Measurements from ENCODE around the gene DCAF7. TPM values are rescaled to one million over a fixed set of nuclear protein-coding genes. Genes with fewer than 3 reads are reported as not detected.

The DCAF7 gene
- total and polyA plus RNA-seq, 7 experiments from 2014 or later, result 26.0 to 128 (median 70.0) TPM

- Mint-ChIP-seq H3K27ac (peak overlapping the region; percentile 66 to 98 (median 93)), H3K4me3 (peak overlapping the region in 9 of 10 donors; percentile 34 to 74 (median 56)), H3K36me3 (peaks cover 11 to 41% (median 13%) of the 10 kb centered on the region in 5 donors), H3K27me3 (no peaks in the 10 kb centered on the region), H3K4me1 (peaks cover 27 to 32% (median 30%) of the 10 kb centered on the region in 7 donors), H3K9me3 (no peaks in the 10 kb centered on the region)
- DNase-seq (peak in 5 of 9 donors; percentile 32 to 71 (median 49)), ATAC-seq (no peak)
- peak overlapping the region; percentile 52 for H3K27ac ChIP-seq (ENCODE audit: low read depth, low read length)
- intact Hi-C loops (cut with micrococcal nuclease), result loop anchor here (5.0 to 10.0 kb wide), 3 partner anchors 87 to 235 kb away; partner anchors contain the start of genes CYB561 (in 1 of the 2) and SMARCD2 (in 1 of the 2)
- no peaks in the 10 kb centered on the region for H3K27me3 ChIP-seq (ENCODE audit: control insufficient read depth in 2 of 2, insufficient read depth in 2 of 2, low read length in 2 of 2)
- H3K36me3 ChIP-seq (ENCODE audit: control insufficient read depth in 2 of 3, insufficient read depth in 3 of 3, low read length in 3 of 3), result peaks cover 0 to 42% (median 18%) of the 10 kb centered on the region in 3 experiments
- H3K9me3 ChIP-seq (ENCODE audit: control insufficient read depth in 2 of 3, low read length in 3 of 3), result no peaks in the 10 kb centered on the region
- H3K4me1 ChIP-seq (ENCODE audit: control insufficient read depth in 2 of 2, insufficient read depth in 2 of 2, low read length in 2 of 2), result peaks cover 25 to 28% of the 10 kb centered on the region in 2 donors
- ChIA-PET POLR2A (interaction anchor here (0.6 to 2.8 kb wide), 2 partner anchors 12 to 145 kb away, joined by 3 to 23 read pairs; partner anchors contain the start of gene MAP3K3), CTCF (interaction anchor here (1.0 to 7.5 kb wide), 3 partner anchors 184 to 410 kb away, joined by 3 to 112 read pairs (median 3); partner anchors contain the start of gene ICAM2)
- H3K4me3 ChIP-seq (ENCODE audit: low read length), result no peak overlapping the region
Measured at GRCh38 chr17:63609816-63610573, 59.7 kb downstream of the DCAF7 start.

- Mint-ChIP-seq H3K4me1 (peaks cover 25 to 30% (median 29%) of the 10 kb centered on the region in 7 donors), H3K4me3 (peak overlapping the region in 8 of 10 donors; percentile 14 to 74 (median 58)), H3K9me3 (no peaks in the 10 kb centered on the region), H3K27ac (peak overlapping the region; percentile 85 to 98 (median 93)), H3K36me3 (peaks cover 6 to 35% (median 8%) of the 10 kb centered on the region in 5 donors), H3K27me3 (no peaks in the 10 kb centered on the region)
- Histone ChIP-seq H3K27ac (ENCODE audit: low read depth, low read length) (peak overlapping the region; percentile 52), H3K36me3 (ENCODE audit: control insufficient read depth in 2 of 3, insufficient read depth in 3 of 3, low read length in 3 of 3) (peaks cover 0 to 33% (median 12%) of the 10 kb centered on the region in 3 experiments), H3K27me3 (ENCODE audit: control insufficient read depth in 2 of 2, insufficient read depth in 2 of 2, low read length in 2 of 2) (no peaks in the 10 kb centered on the region), H3K4me1 (ENCODE audit: control insufficient read depth in 2 of 2, insufficient read depth in 2 of 2, low read length in 2 of 2) (peaks cover 25 to 28% of the 10 kb centered on the region in 2 donors), H3K9me3 (ENCODE audit: control insufficient read depth in 2 of 3, low read length in 3 of 3) (no peaks in the 10 kb centered on the region), H3K4me3 (ENCODE audit: low read length) (peak overlapping the region; percentile 15)
- ChIA-PET POLR2A (interaction anchor here (0.6 to 2.8 kb wide), 6 partner anchors 8 to 186 kb away, joined by 3 to 23 read pairs (median 8); partner anchors contain the start of genes MAP3K3 and TACO1), CTCF (interaction anchor here (1.0 to 7.5 kb wide), 7 partner anchors 11 to 410 kb away, joined by 3 to 112 read pairs (median 3); partner anchors contain the start of genes ICAM2 and MAP3K3)
- ATAC-seq (no peak), DNase-seq (no peak)
- intact Hi-C loops (cut with micrococcal nuclease), result loop anchor here (5.0 kb wide), 2 partner anchors 86 to 164 kb away; partner anchors contain the start of gene CYB561 (in 1 of the 2)
Measured at GRCh38 chr17:63610854-63611253, 60.6 kb downstream of the DCAF7 start.

- intact Hi-C loops (cut with micrococcal nuclease), result loop anchor here (5.0 kb wide), 2 partner anchors 86 to 164 kb away; partner anchors contain the start of gene CYB561 (in 1 of the 2)
- Histone ChIP-seq H3K4me1 (ENCODE audit: control insufficient read depth in 2 of 2, insufficient read depth in 2 of 2, low read length in 2 of 2) (peaks cover 25 to 28% of the 10 kb centered on the region in 2 donors), H3K27me3 (ENCODE audit: control insufficient read depth in 2 of 2, insufficient read depth in 2 of 2, low read length in 2 of 2) (no peaks in the 10 kb centered on the region), H3K36me3 (ENCODE audit: control insufficient read depth in 2 of 3, insufficient read depth in 3 of 3, low read length in 3 of 3) (peaks cover 0 to 28% (median 9%) of the 10 kb centered on the region in 3 experiments), H3K9me3 (ENCODE audit: control insufficient read depth in 2 of 3, low read length in 3 of 3) (no peaks in the 10 kb centered on the region), H3K4me3 (ENCODE audit: low read length) (no peak overlapping the region), H3K27ac (ENCODE audit: low read depth, low read length) (peak overlapping the region; percentile 52)
- H3K4me3 Mint-ChIP-seq, result peak overlapping the region in 9 of 10 donors; percentile 10 to 74 (median 58)
- peak; percentile 47 for ATAC-seq
- DNase-seq, result peak in 5 of 9 donors; percentile 3 to 57 (median 25)
- H3K9me3 Mint-ChIP-seq, result no peaks in the 10 kb centered on the region
- ChIA-PET CTCF (interaction anchor here (0.6 to 7.5 kb wide), 16 partner anchors 9 to 224 kb away, joined by 3 to 112 read pairs (median 4); partner anchors contain the start of gene MAP3K3), POLR2A (interaction anchor here (1.0 to 2.8 kb wide), 9 partner anchors 8 to 194 kb away, joined by 3 to 23 read pairs (median 4); partner anchors contain the start of genes MAP3K3 and TACO1)
- peak overlapping the region; percentile 85 to 98 (median 93) for H3K27ac Mint-ChIP-seq
- peaks cover 22 to 30% (median 29%) of the 10 kb centered on the region in 7 donors for H3K4me1 Mint-ChIP-seq
- H3K27me3 Mint-ChIP-seq, result no peaks in the 10 kb centered on the region
- peaks cover 3 to 30% (median 5%) of the 10 kb centered on the region in 5 donors for H3K36me3 Mint-ChIP-seq
Measured at GRCh38 chr17:63611354-63611753, 61.1 kb downstream of the DCAF7 start.

- DNase-seq, result no peak
- no peak for ATAC-seq
- Histone ChIP-seq H3K9me3 (ENCODE audit: control insufficient read depth in 2 of 3, low read length in 3 of 3) (no peaks in the 10 kb centered on the region), H3K27ac (ENCODE audit: low read depth, low read length) (no peak overlapping the region), H3K4me3 (ENCODE audit: low read length) (no peak overlapping the region), H3K36me3 (ENCODE audit: control insufficient read depth in 2 of 3, insufficient read depth in 3 of 3, low read length in 3 of 3) (peaks cover 0 to 5% (median 0%) of the 10 kb centered on the region in 3 experiments), H3K27me3 (ENCODE audit: control insufficient read depth in 2 of 2, insufficient read depth in 2 of 2, low read length in 2 of 2) (peaks cover 0 to 3% of the 10 kb centered on the region in 2 donors), H3K4me1 (ENCODE audit: control insufficient read depth in 2 of 2, insufficient read depth in 2 of 2, low read length in 2 of 2) (peaks cover 25 to 28% of the 10 kb centered on the region in 2 donors)
- Mint-ChIP-seq H3K36me3 (peaks cover 0 to 15% (median 5%) of the 10 kb centered on the region in 5 donors), H3K4me3 (no peak overlapping the region), H3K9me3 (no peaks in the 10 kb centered on the region), H3K4me1 (peaks cover 22 to 30% (median 29%) of the 10 kb centered on the region in 7 donors), H3K27ac (no peak overlapping the region), H3K27me3 (peaks cover 0 to 10% (median 0%) of the 10 kb centered on the region in 5 donors)
- intact Hi-C loops (cut with micrococcal nuclease), result loop anchor here (2.0 to 5.0 kb wide), 4 partner anchors 63 to 166 kb away; partner anchors contain the start of genes CYB561 (in 1 of the 2) and DCAF7 (in 1 of the 2)
- POLR2A ChIA-PET, result no interaction called here
- CTCF ChIA-PET, result interaction anchor here (0.6 to 7.5 kb wide), 5 partner anchors 9 to 188 kb away, joined by 3 to 112 read pairs (median 4); partner anchors contain the start of genes DCAF7 and MAP3K3
Measured at GRCh38 chr17:63613663-63614062, 63.4 kb downstream of the DCAF7 start.

GRCh38 chr17:63621229-63621683 is 71.0 kb downstream of the DCAF7 start:
- Mint-ChIP-seq H3K9me3 (no peaks in the 10 kb centered on the region), H3K27ac (peak overlapping the region; percentile 8 to 92 (median 53)), H3K4me1 (peaks cover 27 to 41% (median 36%) of the 10 kb centered on the region in 7 donors), H3K4me3 (peak overlapping the region; percentile 76 to 99 (median 92)), H3K36me3 (no peaks in the 10 kb centered on the region), H3K27me3 (peaks cover 0 to 12% (median 0%) of the 10 kb centered on the region in 5 donors)
- H3K9me3 ChIP-seq (ENCODE audit: control insufficient read depth in 2 of 3, low read length in 3 of 3), result no peaks in the 10 kb centered on the region
- ChIA-PET POLR2A (interaction anchor here (0.6 to 8.7 kb wide), 15 partner anchors 10 to 196 kb away, joined by 3 to 99 read pairs (median 8); partner anchors contain the start of genes CCDC47, DDX42, LIMD2 and TACO1), CTCF (interaction anchor here (1.2 to 1.9 kb wide), 3 partner anchors 10 to 195 kb away, joined by 4 to 8 read pairs (median 5); no protein-coding TSS in a partner anchor)
- peaks cover 15 to 26% of the 10 kb centered on the region in 2 donors for H3K4me1 ChIP-seq (ENCODE audit: control insufficient read depth in 2 of 2, insufficient read depth in 2 of 2, low read length in 2 of 2)
- H3K4me3 ChIP-seq (ENCODE audit: low read length), result peak overlapping the region; percentile 82
- no peak for ATAC-seq
- DNase-seq, result no peak
- peaks cover 0 to 4% (median 0%) of the 10 kb centered on the region in 3 experiments for H3K36me3 ChIP-seq (ENCODE audit: control insufficient read depth in 2 of 3, insufficient read depth in 3 of 3, low read length in 3 of 3)
- peaks cover 0 to 3% of the 10 kb centered on the region in 2 donors for H3K27me3 ChIP-seq (ENCODE audit: control insufficient read depth in 2 of 2, insufficient read depth in 2 of 2, low read length in 2 of 2)
- intact Hi-C loops (cut with micrococcal nuclease), result loop anchor here in 1 of 2 donors (5.0 to 10.0 kb wide), 4 partner anchors 206 to 919 kb away; partner anchors contain the start of genes FTSJ3, PSMC5 and TANC2
- peak overlapping the region; percentile 75 for H3K27ac ChIP-seq (ENCODE audit: low read depth, low read length)
